ENCODE measurements around the gene FAM199X.
A peak's percentile ranks its signal among the peaks of the same experiment; 100 is the strongest.

FAM199X gene

DNA sequence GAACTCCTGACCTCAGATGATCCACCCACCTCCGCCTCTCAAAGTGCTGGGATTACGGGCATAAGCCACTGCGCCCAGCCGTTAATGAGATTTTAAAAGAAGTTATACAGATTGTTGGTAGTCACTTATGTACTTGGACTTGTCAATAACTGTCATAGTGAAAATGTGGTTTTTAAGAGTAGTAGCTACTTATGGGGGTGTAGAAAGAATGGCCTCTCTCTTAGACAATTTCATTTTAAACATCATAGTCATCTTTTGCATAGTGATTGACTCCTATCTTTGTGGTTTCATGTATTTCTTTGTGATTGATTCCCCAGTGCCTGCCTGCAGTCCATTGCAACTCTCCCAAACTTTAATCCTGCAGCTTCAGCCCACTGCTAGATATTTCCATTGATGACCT lies 17.4 kb downstream of the FAM199X start:
- H3K4me3 ChIP-seq (ENCODE audit: low read length): no peak overlapping the region
- DNase-seq (ENCODE audit: low read depth): no peak
- TF ChIP-seq, protein P1, sequence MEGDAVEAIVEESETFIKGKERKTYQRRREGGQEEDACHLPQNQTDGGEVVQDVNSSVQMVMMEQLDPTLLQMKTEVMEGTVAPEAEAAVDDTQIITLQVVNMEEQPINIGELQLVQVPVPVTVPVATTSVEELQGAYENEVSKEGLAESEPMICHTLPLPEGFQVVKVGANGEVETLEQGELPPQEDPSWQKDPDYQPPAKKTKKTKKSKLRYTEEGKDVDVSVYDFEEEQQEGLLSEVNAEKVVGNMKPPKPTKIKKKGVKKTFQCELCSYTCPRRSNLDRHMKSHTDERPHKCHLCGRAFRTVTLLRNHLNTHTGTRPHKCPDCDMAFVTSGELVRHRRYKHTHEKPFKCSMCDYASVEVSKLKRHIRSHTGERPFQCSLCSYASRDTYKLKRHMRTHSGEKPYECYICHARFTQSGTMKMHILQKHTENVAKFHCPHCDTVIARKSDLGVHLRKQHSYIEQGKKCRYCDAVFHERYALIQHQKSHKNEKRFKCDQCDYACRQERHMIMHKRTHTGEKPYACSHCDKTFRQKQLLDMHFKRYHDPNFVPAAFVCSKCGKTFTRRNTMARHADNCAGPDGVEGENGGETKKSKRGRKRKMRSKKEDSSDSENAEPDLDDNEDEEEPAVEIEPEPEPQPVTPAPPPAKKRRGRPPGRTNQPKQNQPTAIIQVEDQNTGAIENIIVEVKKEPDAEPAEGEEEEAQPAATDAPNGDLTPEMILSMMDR (conservative IDR thresholded peaks at IDR 0.05; ENCODE audit: low read length): no peak

DNA sequence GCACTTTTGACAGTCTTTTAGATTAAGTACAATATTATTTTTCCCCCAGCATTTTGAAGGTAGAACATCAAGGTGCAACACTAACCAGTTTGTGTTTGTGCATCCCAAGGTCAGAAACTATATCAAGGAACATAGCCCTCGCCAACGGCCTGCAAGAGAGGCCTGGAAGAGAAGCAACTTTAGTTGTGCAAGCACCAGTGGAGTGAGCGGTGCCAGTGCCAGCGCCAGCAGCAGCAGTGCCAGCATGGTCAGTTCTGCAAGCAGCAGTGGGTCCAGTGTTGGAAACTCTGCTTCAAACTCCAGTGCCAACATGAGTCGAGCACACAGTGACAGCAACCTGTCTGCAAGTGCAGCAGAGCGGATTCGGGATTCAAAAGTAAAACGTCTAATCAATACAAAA lies 21.7 kb downstream of the FAM199X start:
- H3K4me3 ChIP-seq (ENCODE audit: low read length): no peak overlapping the region
- TF ChIP-seq, protein P1 (conservative IDR thresholded peaks at IDR 0.05; ENCODE audit: low read length): no peak
- no peak for DNase-seq (ENCODE audit: low read depth)

DNA sequence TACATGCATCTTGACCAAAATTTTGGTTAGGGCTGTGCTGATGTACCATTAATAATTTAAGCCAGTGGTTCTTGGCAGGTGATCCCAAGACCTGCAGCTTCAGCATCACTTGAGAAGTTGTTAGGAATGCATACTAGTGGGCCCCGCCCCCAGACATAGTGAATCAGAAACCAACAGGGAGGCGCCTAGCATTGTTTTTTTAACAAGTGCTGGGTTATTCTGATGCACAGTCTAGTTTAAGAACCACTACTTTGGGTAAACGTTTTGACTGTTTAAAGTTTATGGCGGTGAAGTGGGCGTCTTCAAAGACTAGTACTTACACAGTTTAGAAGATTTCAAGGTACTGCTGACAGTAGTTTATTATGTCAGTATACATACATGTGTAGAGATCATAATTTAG lies 23.6 kb downstream of the FAM199X start:
- no peak overlapping the region for H3K4me3 ChIP-seq (ENCODE audit: low read length)
- TF ChIP-seq, protein P1 (conservative IDR thresholded peaks at IDR 0.05; ENCODE audit: low read length): no peak
- no peak for DNase-seq (ENCODE audit: low read depth)

DNA sequence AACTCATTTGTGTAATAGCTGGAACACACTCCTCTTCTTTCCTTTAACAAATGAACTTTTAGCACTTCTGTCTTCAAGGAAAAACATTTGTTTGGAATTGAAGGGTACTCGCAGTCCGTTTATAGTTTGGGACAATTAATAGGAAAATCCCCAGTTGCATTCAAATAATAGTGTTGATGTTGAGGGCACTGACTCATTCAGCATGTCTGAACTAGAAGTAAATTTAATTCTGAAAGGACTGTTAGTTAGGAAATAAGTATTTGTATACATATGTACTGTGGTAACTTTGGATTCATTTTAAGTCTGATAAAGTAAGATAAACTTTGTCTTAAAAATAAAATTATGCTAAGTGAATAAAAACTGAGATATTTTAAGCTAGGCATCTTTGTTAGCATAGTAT lies 27.2 kb downstream of the FAM199X start:
- TF ChIP-seq, protein P1 (conservative IDR thresholded peaks at IDR 0.05; ENCODE audit: low read length): no peak
- H3K4me3 ChIP-seq (ENCODE audit: low read length): no peak overlapping the region
- DNase-seq (ENCODE audit: low read depth): no peak

DNA sequence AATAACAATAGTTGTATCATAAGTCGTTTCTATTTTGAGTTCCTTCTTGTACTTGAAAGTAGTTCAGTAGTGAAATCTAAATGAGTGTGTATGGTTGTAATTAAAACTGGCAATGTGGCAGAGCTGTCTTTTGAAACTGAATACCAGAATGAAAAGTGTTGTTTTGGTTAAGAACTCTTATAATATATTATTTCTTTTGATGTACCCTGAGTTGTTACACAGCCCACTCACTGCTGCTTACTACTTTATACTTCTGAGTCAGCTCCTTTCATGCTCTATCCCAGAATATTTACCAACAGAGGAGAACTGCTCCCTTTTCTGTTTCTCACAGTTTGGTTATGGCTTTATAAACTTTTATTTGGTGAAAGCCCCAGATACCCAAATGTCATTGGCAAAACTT lies 28.8 kb downstream of the FAM199X start:
- TF ChIP-seq, protein P1 (conservative IDR thresholded peaks at IDR 0.05; ENCODE audit: low read length): no peak
- DNase-seq (ENCODE audit: low read depth): no peak

DNA sequence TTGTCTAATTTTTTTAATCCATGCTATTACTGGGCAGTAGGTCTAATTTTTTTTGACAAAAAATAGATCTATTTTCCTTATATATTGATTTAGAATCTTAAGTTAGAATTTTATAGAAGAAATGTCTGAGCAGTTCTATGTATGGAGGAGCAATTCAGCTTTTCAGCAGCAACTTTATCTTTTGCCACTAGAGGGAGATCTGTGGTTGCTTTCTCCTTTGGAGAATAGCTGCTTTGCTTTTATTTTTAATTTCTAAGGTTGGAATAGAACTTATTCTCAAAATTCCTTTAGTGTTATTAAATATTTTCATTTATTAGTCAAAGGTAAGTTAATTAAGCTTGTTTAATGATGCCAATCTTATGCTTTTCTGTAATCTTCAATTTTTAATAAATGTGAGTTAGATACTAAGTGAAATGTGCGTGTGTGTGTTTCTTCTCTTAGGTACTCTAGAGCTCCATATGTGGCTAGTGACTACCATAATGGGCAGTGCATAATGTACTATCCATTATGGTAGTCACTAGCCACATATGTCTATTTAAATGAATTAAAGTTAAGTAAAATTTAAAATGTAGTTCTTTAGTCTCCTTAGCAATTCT lies 29.3 kb downstream of the FAM199X start:
- no peak overlapping the region for H3K4me3 ChIP-seq (ENCODE audit: low read length)
- peak; percentile 8 for DNase-seq (ENCODE audit: low read depth)
- TF ChIP-seq, protein P1 (conservative IDR thresholded peaks at IDR 0.05; ENCODE audit: low read length): peak; percentile 77

More for the DNA sequence above, 28.8 kb downstream of the FAM199X start:
- no peak overlapping the region for H3K4me3 ChIP-seq (ENCODE audit: low read length)

DNA sequence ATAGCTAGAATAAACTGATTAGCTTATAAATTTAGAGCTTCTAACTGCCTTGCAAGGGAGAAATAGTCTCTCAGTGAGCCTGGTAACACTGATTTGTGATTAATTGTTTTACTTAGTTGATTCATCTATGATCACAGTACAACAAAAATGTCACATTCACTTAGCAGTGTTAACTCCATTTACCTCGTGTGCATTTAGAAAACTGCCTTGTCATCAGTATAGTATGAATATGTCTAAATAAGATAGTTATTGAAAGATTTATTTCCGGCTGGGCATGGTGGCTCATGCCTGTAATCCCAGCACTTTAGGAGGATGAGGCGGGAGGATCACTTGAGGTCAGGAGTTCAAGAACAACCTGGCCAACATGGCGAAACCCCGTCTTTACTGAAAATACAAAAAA lies 39.3 kb downstream of the FAM199X start:
- H3K4me3 ChIP-seq (ENCODE audit: low read length): no peak overlapping the region
- TF ChIP-seq, protein P1 (conservative IDR thresholded peaks at IDR 0.05; ENCODE audit: low read length): no peak
- no peak for DNase-seq (ENCODE audit: low read depth)

Data from AG10803 (cell line).